Measurements from ENCODE around the gene GGNBP2.

The GGNBP2 gene

DNA sequence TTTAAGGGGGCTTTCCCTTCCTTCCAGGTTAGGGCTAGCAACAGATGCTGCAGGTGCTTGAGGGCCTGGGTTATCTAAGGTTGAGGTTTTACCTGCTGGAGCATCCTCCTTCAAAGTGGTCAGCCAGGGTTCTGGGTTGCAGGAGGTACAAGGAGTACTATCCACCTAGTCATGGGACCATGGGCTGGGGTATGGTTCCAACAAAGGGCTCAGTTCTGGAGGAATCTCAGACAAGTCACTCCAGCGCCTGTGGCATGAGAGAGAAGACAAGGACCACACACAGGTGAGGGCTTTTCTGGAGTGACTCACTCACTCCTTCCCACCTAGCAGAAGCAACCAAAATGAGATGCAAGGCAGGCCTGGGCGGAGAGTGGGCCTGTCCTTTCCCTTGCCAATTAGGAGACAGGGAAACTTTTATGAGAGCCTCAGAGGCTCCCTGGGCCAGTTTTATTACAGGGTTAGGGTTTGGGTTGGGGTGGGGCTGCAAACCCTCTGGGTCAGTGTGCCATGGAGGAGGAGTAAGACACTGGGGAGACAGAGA is 12.2 kb upstream of the GGNBP2 start:
- H3K4me2 ChIP-seq (ENCODE audit: low read length): peak overlapping the region; percentile 89; the same call in 1 of the 2 replicates
- no peaks in the 10 kb centered on the region for H4K20me1 ChIP-seq (ENCODE audit: control insufficient read depth, insufficient read depth, low read depth, low read length)
- peaks cover 11% of the 10 kb centered on the region for H3F3A ChIP-seq (ENCODE audit: control insufficient read depth, insufficient read depth)
- H3K9me2 ChIP-seq (replicated peaks; ENCODE audit: control insufficient read depth, low read length): no peaks in the 10 kb centered on the region
- peaks cover 61% of the 10 kb centered on the region for H3K79me2 ChIP-seq (ENCODE audit: control insufficient read depth, low read length)
- H3K27me3 ChIP-seq (ENCODE audit: control insufficient read depth, low read length): no peaks in the 10 kb centered on the region
- peaks cover 33% of the 10 kb centered on the region for H3K4me1 ChIP-seq (ENCODE audit: control insufficient read depth, low read length)
- H3K9me3 ChIP-seq (ENCODE audit: control insufficient read depth, insufficient read depth, low read length): no peaks in the 10 kb centered on the region
- peaks cover 80% of the 10 kb centered on the region for H3K36me3 ChIP-seq (ENCODE audit: control insufficient read depth, low read length)
- TF ChIP-seq, protein P1, sequence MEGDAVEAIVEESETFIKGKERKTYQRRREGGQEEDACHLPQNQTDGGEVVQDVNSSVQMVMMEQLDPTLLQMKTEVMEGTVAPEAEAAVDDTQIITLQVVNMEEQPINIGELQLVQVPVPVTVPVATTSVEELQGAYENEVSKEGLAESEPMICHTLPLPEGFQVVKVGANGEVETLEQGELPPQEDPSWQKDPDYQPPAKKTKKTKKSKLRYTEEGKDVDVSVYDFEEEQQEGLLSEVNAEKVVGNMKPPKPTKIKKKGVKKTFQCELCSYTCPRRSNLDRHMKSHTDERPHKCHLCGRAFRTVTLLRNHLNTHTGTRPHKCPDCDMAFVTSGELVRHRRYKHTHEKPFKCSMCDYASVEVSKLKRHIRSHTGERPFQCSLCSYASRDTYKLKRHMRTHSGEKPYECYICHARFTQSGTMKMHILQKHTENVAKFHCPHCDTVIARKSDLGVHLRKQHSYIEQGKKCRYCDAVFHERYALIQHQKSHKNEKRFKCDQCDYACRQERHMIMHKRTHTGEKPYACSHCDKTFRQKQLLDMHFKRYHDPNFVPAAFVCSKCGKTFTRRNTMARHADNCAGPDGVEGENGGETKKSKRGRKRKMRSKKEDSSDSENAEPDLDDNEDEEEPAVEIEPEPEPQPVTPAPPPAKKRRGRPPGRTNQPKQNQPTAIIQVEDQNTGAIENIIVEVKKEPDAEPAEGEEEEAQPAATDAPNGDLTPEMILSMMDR (IDR thresholded peaks at IDR 0.05; ENCODE audit: low read depth, low read length, poor library complexity, severe bottlenecking): no peak
- TF ChIP-seq EZH2phosphoT487 (IDR thresholded peaks at IDR 0.05; ENCODE audit: borderline replicate concordance, low read length): no peak
- H3K4me3 ChIP-seq (ENCODE audit: low read length): no peak overlapping the region
- no peak overlapping the region for H3K27ac ChIP-seq (ENCODE audit: low read depth, low read length)

DNA sequence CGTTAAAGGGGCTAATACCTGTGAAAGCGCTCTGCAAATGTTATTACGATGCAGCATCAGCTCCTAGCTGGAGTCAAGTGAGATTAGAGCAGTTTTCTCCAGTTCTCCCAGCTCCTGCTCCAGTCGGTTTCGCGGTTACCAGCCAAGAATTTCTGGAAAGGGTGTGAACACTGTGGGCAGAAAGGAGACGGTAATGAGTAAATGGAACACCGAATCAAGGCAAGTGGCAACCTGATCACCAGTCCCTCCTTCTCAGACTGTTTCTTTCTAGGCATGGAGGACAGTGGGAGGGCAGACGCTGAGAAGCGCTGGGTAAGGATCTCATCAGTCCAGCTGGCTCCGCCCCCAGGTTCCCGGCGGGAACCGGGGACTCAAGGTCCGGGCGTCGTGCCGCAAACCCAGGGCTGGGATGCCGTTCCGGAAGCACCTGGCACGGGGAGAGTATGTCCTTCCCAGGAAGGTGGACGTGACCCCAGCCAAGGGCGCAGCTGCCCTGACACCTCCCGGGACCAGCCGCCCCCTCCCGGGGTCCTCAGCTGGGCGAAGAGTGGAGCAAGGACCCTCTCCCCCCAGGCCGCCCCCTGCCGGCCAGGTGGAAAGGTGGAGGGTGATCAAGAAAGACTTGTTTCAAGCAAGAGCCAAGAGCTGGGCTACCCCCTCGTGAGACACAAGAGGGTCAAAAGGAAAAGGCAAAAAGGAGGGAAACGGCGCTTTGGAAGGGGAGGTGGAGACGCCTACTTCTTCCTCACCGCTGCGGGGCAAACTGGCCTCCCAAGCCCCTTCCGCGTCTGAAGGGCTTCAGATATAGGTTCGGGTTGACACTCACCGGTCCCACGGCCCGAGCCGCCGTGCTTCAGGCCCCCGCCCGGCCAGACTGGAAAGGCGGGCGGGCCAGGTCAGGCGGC is 10.5 kb upstream of the GGNBP2 start:
- no peaks in the 10 kb centered on the region for H3K27me3 ChIP-seq (ENCODE audit: control insufficient read depth, low read length)
- peaks cover 19% of the 10 kb centered on the region for H3F3A ChIP-seq (ENCODE audit: control insufficient read depth, insufficient read depth)
- peaks cover 80% of the 10 kb centered on the region for H3K36me3 ChIP-seq (ENCODE audit: control insufficient read depth, low read length)
- no peaks in the 10 kb centered on the region for H4K20me1 ChIP-seq (ENCODE audit: control insufficient read depth, insufficient read depth, low read depth, low read length)
- H3K4me3 ChIP-seq (ENCODE audit: low read length): peak overlapping the region; percentile 97
- peak overlapping the region; percentile 89 for H3K4me2 ChIP-seq (ENCODE audit: low read length)
- no peaks in the 10 kb centered on the region for H3K9me3 ChIP-seq (ENCODE audit: control insufficient read depth, insufficient read depth, low read length)
- peaks cover 37% of the 10 kb centered on the region for H3K4me1 ChIP-seq (ENCODE audit: control insufficient read depth, low read length)
- peak overlapping the region; percentile 80 for H3K27ac ChIP-seq (ENCODE audit: low read depth, low read length)
- H3K9me2 ChIP-seq (replicated peaks; ENCODE audit: control insufficient read depth, low read length): no peaks in the 10 kb centered on the region
- TF ChIP-seq, protein P1 (IDR thresholded peaks at IDR 0.05; ENCODE audit: low read depth, low read length, poor library complexity, severe bottlenecking): peak; percentile 90
- no peak for TF ChIP-seq EZH2phosphoT487 (IDR thresholded peaks at IDR 0.05; ENCODE audit: borderline replicate concordance, low read length)
- peaks cover 65% of the 10 kb centered on the region for H3K79me2 ChIP-seq (ENCODE audit: control insufficient read depth, low read length)

DNA sequence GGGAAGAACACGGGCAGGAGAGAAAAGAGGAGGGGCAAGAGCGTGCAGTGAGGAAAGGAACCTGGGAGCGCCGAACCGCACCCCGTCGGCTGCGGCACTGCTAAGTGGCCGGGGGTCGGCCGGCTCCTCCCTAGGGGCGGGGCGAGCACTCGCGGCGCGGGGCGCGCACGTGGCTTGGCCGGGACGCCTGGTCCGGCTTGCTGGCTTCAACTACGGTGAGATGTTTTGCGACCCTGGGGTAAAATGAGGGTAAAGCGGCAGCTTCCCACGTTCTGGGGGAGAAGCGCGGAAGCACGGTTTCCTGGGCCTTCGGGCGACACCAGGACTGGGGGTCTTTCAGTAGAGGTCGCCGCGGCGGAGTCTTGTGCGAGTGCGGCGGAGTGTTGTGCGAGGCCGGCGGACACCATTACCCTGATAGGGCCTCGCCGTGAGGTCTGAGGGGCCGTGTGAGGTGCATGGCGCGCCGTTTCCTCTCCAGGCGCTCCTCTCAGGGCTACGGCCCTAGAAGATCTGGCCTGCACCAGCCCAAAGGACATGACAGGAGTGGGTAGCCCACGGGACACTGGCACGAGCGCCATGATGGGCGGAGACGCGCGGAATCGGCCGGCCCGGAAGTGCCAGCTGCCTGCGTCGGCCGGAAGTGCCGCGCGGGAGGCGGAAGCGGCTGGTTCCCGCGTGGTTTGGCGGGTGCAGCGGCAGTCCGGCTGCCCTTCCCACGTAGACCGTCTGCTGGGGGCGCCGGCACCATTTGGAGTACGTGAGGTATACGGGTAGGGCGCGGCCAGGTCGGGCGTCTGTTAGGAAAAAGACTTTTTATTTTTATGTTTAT is 9.7 kb upstream of the GGNBP2 start, which contains the start of the genes MYO19 and PIGW:
TSS of gene MYO19 (minus strand) at position 29 of the 829 bp plus-strand sequence. CDS start 2,330 bp downstream, outside the sequence.
TSS of gene PIGW (plus strand) at position 148 of the 829 bp plus-strand sequence. CDS start 2,115 bp downstream, outside the sequence.
- Histone ChIP-seq H3K4me1 (ENCODE audit: control insufficient read depth, low read length) (peaks cover 37% of the 10 kb centered on the region), H4K20me1 (ENCODE audit: control insufficient read depth, insufficient read depth, low read depth, low read length) (no peaks in the 10 kb centered on the region), H3K9me2 (replicated peaks; ENCODE audit: control insufficient read depth, low read length) (no peaks in the 10 kb centered on the region), H3K27ac (ENCODE audit: low read depth, low read length) (peak within 1 kb of the TSS; percentile 80), H3K9me3 (ENCODE audit: control insufficient read depth, insufficient read depth, low read length) (no peaks in the 10 kb centered on the region), H3K4me3 (ENCODE audit: low read length) (peak within 1 kb of the TSS; percentile 97), H3F3A (ENCODE audit: control insufficient read depth, insufficient read depth) (peaks cover 27% of the 10 kb centered on the region), H3K4me2 (ENCODE audit: low read length) (peak within 1 kb of the TSS; percentile 89), H3K27me3 (ENCODE audit: control insufficient read depth, low read length) (no peaks in the 10 kb centered on the region), H3K36me3 (ENCODE audit: control insufficient read depth, low read length) (peaks cover 75% of the 10 kb centered on the region), H3K79me2 (ENCODE audit: control insufficient read depth, low read length) (peaks cover 65% of the 10 kb centered on the region)
- TF ChIP-seq, protein P1 (IDR thresholded peaks at IDR 0.05; ENCODE audit: low read depth, low read length, poor library complexity, severe bottlenecking): no peak
- TF ChIP-seq EZH2phosphoT487 (IDR thresholded peaks at IDR 0.05; ENCODE audit: borderline replicate concordance, low read length): no peak

Data from DOHH2 (cell line).